ENCODE results near the gene VTI1A. TPM values are rescaled to one million over a fixed set of nuclear protein-coding genes. Genes with fewer than 3 reads are reported as not detected.

The VTI1A gene
- total and polyA plus RNA-seq, 2 experiments from 2014 or later, result 26.8 to 31.0 TPM

DNA sequence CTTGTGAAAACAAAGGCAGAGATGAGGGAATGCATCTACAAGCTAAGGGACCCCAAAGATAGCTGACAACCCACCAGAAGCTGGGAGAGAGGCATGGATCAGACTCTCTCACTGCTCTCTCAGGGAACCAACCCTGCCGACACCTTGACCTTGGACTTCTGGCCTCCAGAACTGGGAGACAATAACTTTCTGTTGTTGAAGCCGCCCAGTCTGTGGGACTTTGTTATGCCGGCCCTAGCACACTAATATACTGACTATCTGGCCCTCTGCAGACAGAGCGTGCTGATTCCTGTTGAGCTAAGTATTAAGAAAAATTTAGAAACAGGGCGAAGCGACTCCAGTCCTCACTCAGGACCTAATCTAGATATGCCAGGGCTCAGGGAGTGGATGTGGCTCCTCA, 358.7 kb downstream of the VTI1A start (continued):
- TF ChIP-seq, protein P1, sequence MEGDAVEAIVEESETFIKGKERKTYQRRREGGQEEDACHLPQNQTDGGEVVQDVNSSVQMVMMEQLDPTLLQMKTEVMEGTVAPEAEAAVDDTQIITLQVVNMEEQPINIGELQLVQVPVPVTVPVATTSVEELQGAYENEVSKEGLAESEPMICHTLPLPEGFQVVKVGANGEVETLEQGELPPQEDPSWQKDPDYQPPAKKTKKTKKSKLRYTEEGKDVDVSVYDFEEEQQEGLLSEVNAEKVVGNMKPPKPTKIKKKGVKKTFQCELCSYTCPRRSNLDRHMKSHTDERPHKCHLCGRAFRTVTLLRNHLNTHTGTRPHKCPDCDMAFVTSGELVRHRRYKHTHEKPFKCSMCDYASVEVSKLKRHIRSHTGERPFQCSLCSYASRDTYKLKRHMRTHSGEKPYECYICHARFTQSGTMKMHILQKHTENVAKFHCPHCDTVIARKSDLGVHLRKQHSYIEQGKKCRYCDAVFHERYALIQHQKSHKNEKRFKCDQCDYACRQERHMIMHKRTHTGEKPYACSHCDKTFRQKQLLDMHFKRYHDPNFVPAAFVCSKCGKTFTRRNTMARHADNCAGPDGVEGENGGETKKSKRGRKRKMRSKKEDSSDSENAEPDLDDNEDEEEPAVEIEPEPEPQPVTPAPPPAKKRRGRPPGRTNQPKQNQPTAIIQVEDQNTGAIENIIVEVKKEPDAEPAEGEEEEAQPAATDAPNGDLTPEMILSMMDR (conservative IDR thresholded peaks at IDR 0.05; ENCODE audit: low read depth in 2 of 2), result no peak

DNA sequence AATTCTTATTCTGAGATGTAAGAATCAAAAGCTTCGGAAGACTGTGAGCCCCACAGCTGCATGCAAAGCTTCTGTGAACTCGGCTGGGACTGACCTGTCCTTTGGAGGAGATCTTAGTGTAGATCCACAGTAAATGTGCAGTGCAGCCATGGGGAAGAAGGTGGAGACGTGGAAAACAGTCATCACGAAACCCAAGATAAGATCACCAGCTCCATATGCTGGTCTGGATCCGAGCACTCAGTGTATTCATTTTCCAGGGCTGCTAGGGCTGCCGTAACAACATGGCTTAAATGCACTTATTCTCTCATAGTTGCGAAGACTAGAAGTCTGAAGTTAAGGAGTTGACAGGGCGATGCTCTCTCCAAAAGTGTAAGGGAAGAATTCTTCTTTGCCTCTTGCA, 360.0 kb downstream of the VTI1A start:
- no peaks in the 10 kb centered on the region for H3K9me2 ChIP-seq (ENCODE audit: insufficient read depth)
- Mint-ChIP-seq H3K4me1 (peaks cover 31% of the 10 kb centered on the region), H3K27ac (no peak overlapping the region), H3K9me3 (no peaks in the 10 kb centered on the region), H3K27me3 (ENCODE audit: insufficient read depth, low read depth, poor library complexity) (peaks cover 4% of the 10 kb centered on the region), H3K36me3 (ENCODE audit: low read depth) (peaks cover 7% of the 10 kb centered on the region), H3K4me3 (no peak overlapping the region)
- no peak overlapping the region for H2AFZ ChIP-seq
- peaks cover 30% of the 10 kb centered on the region for H3K4me1 ChIP-seq (ENCODE audit: insufficient read depth)
- no peaks in the 10 kb centered on the region for H4K20me1 ChIP-seq (replicated peaks; ENCODE audit: insufficient read depth)
- H3F3A ChIP-seq (replicated peaks; ENCODE audit: low read depth), result peaks cover 12% of the 10 kb centered on the region; the same call in 1 of the 2 replicates
- H3K4me3 ChIP-seq, result no peak overlapping the region
- ATAC-seq (no peak), DNase-seq (ENCODE audit: low spot score) (no peak)
- H3K36me3 ChIP-seq (ENCODE audit: insufficient read depth), result no peaks in the 10 kb centered on the region
- no peak overlapping the region for H3K4me2 ChIP-seq
- H3K27me3 ChIP-seq (ENCODE audit: insufficient read depth), result peaks cover 20% of the 10 kb centered on the region
- H3K27ac ChIP-seq (ENCODE audit: low read depth), result no peak overlapping the region
- no peaks in the 10 kb centered on the region for H3K79me2 ChIP-seq (replicated peaks; ENCODE audit: insufficient read depth)
- TF ChIP-seq, protein P2, sequence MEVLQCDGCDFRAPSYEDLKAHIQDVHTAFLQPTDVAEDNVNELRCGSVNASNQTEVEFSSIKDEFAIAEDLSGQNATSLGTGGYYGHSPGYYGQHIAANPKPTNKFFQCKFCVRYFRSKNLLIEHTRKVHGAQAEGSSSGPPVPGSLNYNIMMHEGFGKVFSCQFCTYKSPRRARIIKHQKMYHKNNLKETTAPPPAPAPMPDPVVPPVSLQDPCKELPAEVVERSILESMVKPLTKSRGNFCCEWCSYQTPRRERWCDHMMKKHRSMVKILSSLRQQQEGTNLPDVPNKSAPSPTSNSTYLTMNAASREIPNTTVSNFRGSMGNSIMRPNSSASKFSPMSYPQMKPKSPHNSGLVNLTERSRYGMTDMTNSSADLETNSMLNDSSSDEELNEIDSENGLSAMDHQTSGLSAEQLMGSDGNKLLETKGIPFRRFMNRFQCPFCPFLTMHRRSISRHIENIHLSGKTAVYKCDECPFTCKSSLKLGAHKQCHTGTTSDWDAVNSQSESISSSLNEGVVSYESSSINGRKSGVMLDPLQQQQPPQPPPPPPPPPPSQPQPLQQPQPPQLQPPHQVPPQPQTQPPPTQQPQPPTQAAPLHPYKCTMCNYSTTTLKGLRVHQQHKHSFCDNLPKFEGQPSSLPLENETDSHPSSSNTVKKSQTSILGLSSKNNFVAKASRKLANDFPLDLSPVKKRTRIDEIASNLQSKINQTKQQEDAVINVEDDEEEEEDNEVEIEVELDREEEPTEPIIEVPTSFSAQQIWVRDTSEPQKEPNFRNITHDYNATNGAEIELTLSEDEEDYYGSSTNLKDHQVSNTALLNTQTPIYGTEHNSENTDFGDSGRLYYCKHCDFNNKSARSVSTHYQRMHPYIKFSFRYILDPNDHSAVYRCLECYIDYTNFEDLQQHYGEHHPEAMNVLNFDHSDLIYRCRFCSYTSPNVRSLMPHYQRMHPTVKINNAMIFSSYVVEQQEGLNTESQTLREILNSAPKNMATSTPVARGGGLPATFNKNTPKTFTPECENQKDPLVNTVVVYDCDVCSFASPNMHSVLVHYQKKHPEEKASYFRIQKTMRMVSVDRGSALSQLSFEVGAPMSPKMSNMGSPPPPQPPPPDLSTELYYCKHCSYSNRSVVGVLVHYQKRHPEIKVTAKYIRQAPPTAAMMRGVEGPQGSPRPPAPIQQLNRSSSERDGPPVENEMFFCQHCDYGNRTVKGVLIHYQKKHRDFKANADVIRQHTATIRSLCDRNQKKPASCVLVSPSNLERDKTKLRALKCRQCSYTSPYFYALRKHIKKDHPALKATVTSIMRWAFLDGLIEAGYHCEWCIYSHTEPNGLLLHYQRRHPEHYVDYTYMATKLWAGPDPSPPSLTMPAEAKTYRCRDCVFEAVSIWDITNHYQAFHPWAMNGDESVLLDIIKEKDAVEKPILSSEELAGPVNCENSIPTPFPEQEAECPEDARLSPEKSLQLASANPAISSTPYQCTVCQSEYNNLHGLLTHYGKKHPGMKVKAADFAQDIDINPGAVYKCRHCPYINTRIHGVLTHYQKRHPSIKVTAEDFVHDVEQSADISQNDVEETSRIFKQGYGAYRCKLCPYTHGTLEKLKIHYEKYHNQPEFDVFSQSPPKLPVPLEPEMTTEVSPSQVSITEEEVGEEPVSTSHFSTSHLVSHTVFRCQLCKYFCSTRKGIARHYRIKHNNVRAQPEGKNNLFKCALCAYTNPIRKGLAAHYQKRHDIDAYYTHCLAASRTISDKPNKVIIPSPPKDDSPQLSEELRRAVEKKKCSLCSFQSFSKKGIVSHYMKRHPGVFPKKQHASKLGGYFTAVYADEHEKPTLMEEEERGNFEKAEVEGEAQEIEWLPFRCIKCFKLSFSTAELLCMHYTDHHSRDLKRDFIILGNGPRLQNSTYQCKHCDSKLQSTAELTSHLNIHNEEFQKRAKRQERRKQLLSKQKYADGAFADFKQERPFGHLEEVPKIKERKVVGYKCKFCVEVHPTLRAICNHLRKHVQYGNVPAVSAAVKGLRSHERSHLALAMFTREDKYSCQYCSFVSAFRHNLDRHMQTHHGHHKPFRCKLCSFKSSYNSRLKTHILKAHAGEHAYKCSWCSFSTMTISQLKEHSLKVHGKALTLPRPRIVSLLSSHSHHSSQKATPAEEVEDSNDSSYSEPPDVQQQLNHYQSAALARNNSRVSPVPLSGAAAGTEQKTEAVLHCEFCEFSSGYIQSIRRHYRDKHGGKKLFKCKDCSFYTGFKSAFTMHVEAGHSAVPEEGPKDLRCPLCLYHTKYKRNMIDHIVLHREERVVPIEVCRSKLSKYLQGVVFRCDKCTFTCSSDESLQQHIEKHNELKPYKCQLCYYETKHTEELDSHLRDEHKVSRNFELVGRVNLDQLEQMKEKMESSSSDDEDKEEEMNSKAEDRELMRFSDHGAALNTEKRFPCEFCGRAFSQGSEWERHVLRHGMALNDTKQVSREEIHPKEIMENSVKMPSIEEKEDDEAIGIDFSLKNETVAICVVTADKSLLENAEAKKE (CRISPR knock-in tag; IDR thresholded peaks at IDR 0.05), result no peak
- TF ChIP-seq, protein P3, sequence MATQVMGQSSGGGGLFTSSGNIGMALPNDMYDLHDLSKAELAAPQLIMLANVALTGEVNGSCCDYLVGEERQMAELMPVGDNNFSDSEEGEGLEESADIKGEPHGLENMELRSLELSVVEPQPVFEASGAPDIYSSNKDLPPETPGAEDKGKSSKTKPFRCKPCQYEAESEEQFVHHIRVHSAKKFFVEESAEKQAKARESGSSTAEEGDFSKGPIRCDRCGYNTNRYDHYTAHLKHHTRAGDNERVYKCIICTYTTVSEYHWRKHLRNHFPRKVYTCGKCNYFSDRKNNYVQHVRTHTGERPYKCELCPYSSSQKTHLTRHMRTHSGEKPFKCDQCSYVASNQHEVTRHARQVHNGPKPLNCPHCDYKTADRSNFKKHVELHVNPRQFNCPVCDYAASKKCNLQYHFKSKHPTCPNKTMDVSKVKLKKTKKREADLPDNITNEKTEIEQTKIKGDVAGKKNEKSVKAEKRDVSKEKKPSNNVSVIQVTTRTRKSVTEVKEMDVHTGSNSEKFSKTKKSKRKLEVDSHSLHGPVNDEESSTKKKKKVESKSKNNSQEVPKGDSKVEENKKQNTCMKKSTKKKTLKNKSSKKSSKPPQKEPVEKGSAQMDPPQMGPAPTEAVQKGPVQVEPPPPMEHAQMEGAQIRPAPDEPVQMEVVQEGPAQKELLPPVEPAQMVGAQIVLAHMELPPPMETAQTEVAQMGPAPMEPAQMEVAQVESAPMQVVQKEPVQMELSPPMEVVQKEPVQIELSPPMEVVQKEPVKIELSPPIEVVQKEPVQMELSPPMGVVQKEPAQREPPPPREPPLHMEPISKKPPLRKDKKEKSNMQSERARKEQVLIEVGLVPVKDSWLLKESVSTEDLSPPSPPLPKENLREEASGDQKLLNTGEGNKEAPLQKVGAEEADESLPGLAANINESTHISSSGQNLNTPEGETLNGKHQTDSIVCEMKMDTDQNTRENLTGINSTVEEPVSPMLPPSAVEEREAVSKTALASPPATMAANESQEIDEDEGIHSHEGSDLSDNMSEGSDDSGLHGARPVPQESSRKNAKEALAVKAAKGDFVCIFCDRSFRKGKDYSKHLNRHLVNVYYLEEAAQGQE (IDR thresholded peaks at IDR 0.05; ENCODE audit: unreplicated experiment), result no peak
- TF ChIP-seq STAT1 (IDR thresholded peaks at IDR 0.05; ENCODE audit: unreplicated experiment), result no peak
- TF ChIP-seq ETS1 (IDR thresholded peaks at IDR 0.05), result no peak
- TF ChIP-seq ZNF114 (CRISPR knock-in tag; IDR thresholded peaks at IDR 0.05), result no peak
- no peak for TF ChIP-seq NANOG (IDR thresholded peaks at IDR 0.05; ENCODE audit: borderline replicate concordance)
- TF ChIP-seq EZH2phosphoT487 (IDR thresholded peaks at IDR 0.05; ENCODE audit: unreplicated experiment), result no peak
- TF ChIP-seq POLR2AphosphoS5 (IDR thresholded peaks at IDR 0.05; ENCODE audit: low read depth), result no peak
- TF ChIP-seq ZNF331 (CRISPR knock-in tag; IDR thresholded peaks at IDR 0.05; ENCODE audit: low read depth), result no peak
- TF ChIP-seq CREB1 (CRISPR knock-in tag; IDR thresholded peaks at IDR 0.05; ENCODE audit: low read depth), result no peak
- no peak for TF ChIP-seq EZH2 (IDR thresholded peaks at IDR 0.05; ENCODE audit: low read depth, unreplicated experiment)
- no peak for TF ChIP-seq JUNB (IDR thresholded peaks at IDR 0.05; ENCODE audit: unreplicated experiment)
